Activated T-helper 1 cell treated with anti-CD3 and anti-CD28 coated beads, Interleukin-12 subunit alpha, Interleukin-12 subunit beta, Interleukin-2, Interleukin-4 antibody, amounts not matched to agents 30 ng/mL and 10 ng/mL and 1 ng/mL, durations not matched to agents 14 hours and 24 hours and 36 hours (primary cell): ENCODE results near the gene TLL2. TPM values are rescaled to one million over a fixed set of nuclear protein-coding genes. Genes with fewer than 3 reads are reported as not detected.

ENCODE experiments used
- DNase-seq: peaks from one replicate; pipeline ENCODE4 v3.0.0; 2021; ENCODE audit warnings: low spot score
- H3K27ac Mint-ChIP-seq: one replicate; pipeline ENCODE4 v1.8.0; 2021; ENCODE audit warnings: mild to moderate bottlenecking, mixed read lengths
- H3K27me3 Mint-ChIP-seq: one replicate; pipeline ENCODE4 v1.8.0; 2022; ENCODE audit warnings: mild to moderate bottlenecking, moderate library complexity, mixed read lengths; ENCODE audit not compliant: insufficient read depth
- H3K36me3 Mint-ChIP-seq: one replicate; pipeline ENCODE4 v1.8.0; 2021; ENCODE audit warnings: low read depth, mixed read lengths
- H3K4me1 Mint-ChIP-seq: one replicate; pipeline ENCODE4 v1.8.0; 2021; ENCODE audit warnings: low read depth, mixed read lengths
- H3K4me3 Mint-ChIP-seq: one replicate; pipeline ENCODE4 v1.8.0; 2021; ENCODE audit warnings: mild to moderate bottlenecking, moderate library complexity, mixed read lengths
- H3K9me3 Mint-ChIP-seq: one replicate; pipeline ENCODE4 v1.8.0; 2021; ENCODE audit warnings: mixed read lengths
- intact Hi-C: fragments of 100-400 bp; cut with micrococcal nuclease; formaldehyde crosslinking; loops from one replicate; pipeline ENCODE4 v1.15.1; 2024
- total RNA-seq: library from RNA; stranded (reverse); gene quantifications from 2 replicates; pipeline ENCODE4 v1.2.3, GENCODE V29; 2022

The TLL2 gene
- total RNA-seq, 1 donor from 2014 or later = not detected

GRCh38 chr10:96501985-96502384 lies 11.7 kb downstream of the TLL2 start:
- Mint-ChIP-seq H3K9me3 (no peaks in the 10 kb centered on the region), H3K4me1 (no peaks in the 10 kb centered on the region), H3K27me3 (peaks cover 18% of the 10 kb centered on the region), H3K27ac (no peak overlapping the region), H3K4me3 (no peak overlapping the region), H3K36me3 (no peaks in the 10 kb centered on the region)
- no peak for DNase-seq
- intact Hi-C loops = no loop called here

- Mint-ChIP-seq H3K4me3 (no peak overlapping the region), H3K36me3 (no peaks in the 10 kb centered on the region), H3K4me1 (no peaks in the 10 kb centered on the region), H3K9me3 (no peaks in the 10 kb centered on the region), H3K27me3 (peaks cover 19% of the 10 kb centered on the region), H3K27ac (no peak overlapping the region)
- no peak for DNase-seq
- intact Hi-C loops = no loop called here
Measured at GRCh38 chr10:96500519-96500918, 13.2 kb downstream of the TLL2 start.

GRCh38 chr10:96500050-96500449 lies 13.7 kb downstream of the TLL2 start:
- H3K4me3 Mint-ChIP-seq = no peak overlapping the region
- DNase-seq = no peak
- H3K9me3 Mint-ChIP-seq = no peaks in the 10 kb centered on the region
- H3K36me3 Mint-ChIP-seq = no peaks in the 10 kb centered on the region
- no peaks in the 10 kb centered on the region for H3K4me1 Mint-ChIP-seq
- intact Hi-C loops = no loop called here
- H3K27ac Mint-ChIP-seq = no peak overlapping the region
- peaks cover 19% of the 10 kb centered on the region for H3K27me3 Mint-ChIP-seq

- H3K4me3 Mint-ChIP-seq = no peak overlapping the region
- H3K4me1 Mint-ChIP-seq = no peaks in the 10 kb centered on the region
- intact Hi-C loops = no loop called here
- no peak overlapping the region for H3K27ac Mint-ChIP-seq
- H3K27me3 Mint-ChIP-seq = peaks cover 17% of the 10 kb centered on the region
- DNase-seq = no peak
- no peaks in the 10 kb centered on the region for H3K36me3 Mint-ChIP-seq
- no peaks in the 10 kb centered on the region for H3K9me3 Mint-ChIP-seq
Measured at GRCh38 chr10:96497391-96497790, 16.3 kb downstream of the TLL2 start.

GRCh38 chr10:96496281-96496925 lies 17.3 kb downstream of the TLL2 start:
- peaks cover 14% of the 10 kb centered on the region for H3K27me3 Mint-ChIP-seq
- no peak for DNase-seq
- H3K4me3 Mint-ChIP-seq = no peak overlapping the region
- H3K27ac Mint-ChIP-seq = no peak overlapping the region
- H3K9me3 Mint-ChIP-seq = no peaks in the 10 kb centered on the region
- H3K4me1 Mint-ChIP-seq = no peaks in the 10 kb centered on the region
- intact Hi-C loops = no loop called here
- H3K36me3 Mint-ChIP-seq = no peaks in the 10 kb centered on the region

- Mint-ChIP-seq H3K4me3 (no peak overlapping the region), H3K27ac (no peak overlapping the region), H3K36me3 (no peaks in the 10 kb centered on the region), H3K4me1 (no peaks in the 10 kb centered on the region), H3K9me3 (no peaks in the 10 kb centered on the region), H3K27me3 (peaks cover 14% of the 10 kb centered on the region)
- intact Hi-C loops = no loop called here
- no peak for DNase-seq
Measured at GRCh38 chr10:96495544-96495943, 18.2 kb downstream of the TLL2 start.

- intact Hi-C loops = no loop called here
- peaks cover 14% of the 10 kb centered on the region for H3K27me3 Mint-ChIP-seq
- H3K36me3 Mint-ChIP-seq = no peaks in the 10 kb centered on the region
- H3K4me3 Mint-ChIP-seq = no peak overlapping the region
- no peaks in the 10 kb centered on the region for H3K9me3 Mint-ChIP-seq
- H3K27ac Mint-ChIP-seq = no peak overlapping the region
- H3K4me1 Mint-ChIP-seq = no peaks in the 10 kb centered on the region
- DNase-seq = no peak
Measured at GRCh38 chr10:96494694-96495093, 19.0 kb downstream of the TLL2 start.

GRCh38 chr10:96493871-96494525 lies 19.7 kb downstream of the TLL2 start:
- Mint-ChIP-seq H3K4me1 (no peaks in the 10 kb centered on the region), H3K27ac (no peak overlapping the region), H3K36me3 (no peaks in the 10 kb centered on the region), H3K27me3 (peaks cover 11% of the 10 kb centered on the region), H3K4me3 (no peak overlapping the region), H3K9me3 (no peaks in the 10 kb centered on the region)
- DNase-seq = no peak
- intact Hi-C loops = no loop called here

GRCh38 chr10:96493254-96493653 lies 20.5 kb downstream of the TLL2 start:
- no peaks in the 10 kb centered on the region for H3K36me3 Mint-ChIP-seq
- H3K9me3 Mint-ChIP-seq = no peaks in the 10 kb centered on the region
- intact Hi-C loops = no loop called here
- DNase-seq = no peak
- no peak overlapping the region for H3K27ac Mint-ChIP-seq
- peaks cover 11% of the 10 kb centered on the region for H3K27me3 Mint-ChIP-seq
- H3K4me3 Mint-ChIP-seq = no peak overlapping the region
- H3K4me1 Mint-ChIP-seq = no peaks in the 10 kb centered on the region

- Mint-ChIP-seq H3K9me3 (no peaks in the 10 kb centered on the region), H3K4me3 (no peak overlapping the region), H3K27me3 (peaks cover 3% of the 10 kb centered on the region), H3K36me3 (no peaks in the 10 kb centered on the region), H3K4me1 (no peaks in the 10 kb centered on the region), H3K27ac (no peak overlapping the region)
- intact Hi-C loops = no loop called here
- no peak for DNase-seq
Measured at GRCh38 chr10:96491303-96491702, 22.4 kb downstream of the TLL2 start.

GRCh38 chr10:96488161-96488935 lies 25.4 kb downstream of the TLL2 start:
- no peak overlapping the region for H3K4me3 Mint-ChIP-seq
- intact Hi-C loops = no loop called here
- H3K27ac Mint-ChIP-seq = no peak overlapping the region
- no peak for DNase-seq
- H3K4me1 Mint-ChIP-seq = no peaks in the 10 kb centered on the region
- no peaks in the 10 kb centered on the region for H3K9me3 Mint-ChIP-seq
- H3K27me3 Mint-ChIP-seq = peaks cover 2% of the 10 kb centered on the region
- no peaks in the 10 kb centered on the region for H3K36me3 Mint-ChIP-seq

GRCh38 chr10:96482815-96483588 lies 30.7 kb downstream of the TLL2 start:
- DNase-seq = no peak
- Mint-ChIP-seq H3K36me3 (no peaks in the 10 kb centered on the region), H3K9me3 (no peaks in the 10 kb centered on the region), H3K4me3 (no peak overlapping the region), H3K27me3 (peaks cover 7% of the 10 kb centered on the region), H3K4me1 (no peaks in the 10 kb centered on the region), H3K27ac (no peak overlapping the region)
- intact Hi-C loops = no loop called here

GRCh38 chr10:96478355-96478754 lies 35.4 kb downstream of the TLL2 start:
- Mint-ChIP-seq H3K27ac (no peak overlapping the region), H3K4me3 (no peak overlapping the region), H3K36me3 (no peaks in the 10 kb centered on the region), H3K27me3 (peaks cover 13% of the 10 kb centered on the region), H3K4me1 (no peaks in the 10 kb centered on the region), H3K9me3 (no peaks in the 10 kb centered on the region)
- DNase-seq = no peak
- intact Hi-C loops = no loop called here
